ENCODE data around the gene NDUFB2. TPM values are rescaled to one million over a fixed set of nuclear protein-coding genes. Genes with fewer than 3 reads are reported as not detected.

NDUFB2 gene
- total RNA-seq, 3 donors from 2014 or later (not counting 1 experiment from before 2014, with no cell fraction given) = 152 to 177 (median 177) TPM

GRCh38 chr7:140714331-140715040 lies 18.0 kb downstream of the NDUFB2 start:
- 50% methylated on average over 10 of the region's 10 CpGs for WGBS (ENCODE audit: insufficient coverage)
- H3K27ac Mint-ChIP-seq = peak overlapping the region; percentile 70 to 80
- H3K9me3 ChIP-seq (ENCODE audit: control insufficient read depth, insufficient read depth, low read length) = no peaks in the 10 kb centered on the region
- peak overlapping the region; percentile 75 for H3K27ac ChIP-seq (ENCODE audit: low read length)
- DNase-seq (peak in 1 of 2 donors; percentile 48), ATAC-seq (peak; percentile 94 to 99 (median 98))
- no peaks in the 10 kb centered on the region for H3K27me3 Mint-ChIP-seq (ENCODE audit: low read depth in 2 of 2)
- no peaks in the 10 kb centered on the region for H3K27me3 ChIP-seq (ENCODE audit: control insufficient read depth, insufficient read depth, low read length)
- intact Hi-C loops (cut with micrococcal nuclease) = loop anchor here (5.0 kb wide), 1 partner anchor 298 kb away; the partner anchor contains the start of gene MRPS33
- peak overlapping the region; percentile 78 for H3K4me3 Mint-ChIP-seq
- no peaks in the 10 kb centered on the region for H3K36me3 Mint-ChIP-seq
- peaks cover 22% of the 10 kb centered on the region for H3K4me1 ChIP-seq (ENCODE audit: control insufficient read depth, insufficient read depth, low read length)
- H3K36me3 ChIP-seq (ENCODE audit: control insufficient read depth, insufficient read depth, low read length) = no peaks in the 10 kb centered on the region
- peaks cover 42 to 46% of the 10 kb centered on the region in 2 donors for H3K4me1 Mint-ChIP-seq
- H3K9me3 Mint-ChIP-seq = no peaks in the 10 kb centered on the region
- no peak overlapping the region for H3K4me3 ChIP-seq (ENCODE audit: low read length)
- no peak for TF ChIP-seq CTCF (IDR thresholded peaks at IDR 0.05)

DNA sequence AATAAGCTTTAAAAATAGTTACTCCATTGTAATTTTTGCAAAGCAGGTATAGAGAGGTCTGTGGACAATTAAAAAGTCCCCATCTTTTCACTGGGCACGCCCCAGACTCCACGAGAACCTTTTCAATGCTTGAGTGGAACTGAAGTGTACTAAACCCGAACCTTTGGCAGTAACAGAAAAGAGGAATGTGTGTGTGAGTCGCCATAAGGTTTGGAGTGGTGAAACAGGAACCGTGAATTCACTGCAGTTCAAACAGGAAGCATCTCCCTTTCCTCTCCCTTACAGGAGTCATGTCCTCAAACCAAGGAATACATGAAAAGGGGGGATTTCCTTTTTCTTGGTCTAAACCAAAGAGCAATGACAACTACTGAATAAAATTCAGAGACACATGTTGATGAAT lies 23.2 kb downstream of the NDUFB2 start:
- intact Hi-C loops (cut with micrococcal nuclease) = loop anchor here (5.0 kb wide), 1 partner anchor 293 kb away; the partner anchor contains the start of gene MRPS33
- Mint-ChIP-seq H3K4me3 (no peak overlapping the region), H3K9me3 (no peaks in the 10 kb centered on the region), H3K27me3 (ENCODE audit: low read depth in 2 of 2) (no peaks in the 10 kb centered on the region), H3K27ac (peak overlapping the region in 1 of 2 donors; percentile 31), H3K4me1 (peaks cover 36 to 51% of the 10 kb centered on the region in 2 donors), H3K36me3 (no peaks in the 10 kb centered on the region)
- Histone ChIP-seq H3K27me3 (ENCODE audit: control insufficient read depth, insufficient read depth, low read length) (no peaks in the 10 kb centered on the region), H3K36me3 (ENCODE audit: control insufficient read depth, insufficient read depth, low read length) (no peaks in the 10 kb centered on the region), H3K27ac (ENCODE audit: low read length) (no peak overlapping the region), H3K4me3 (ENCODE audit: low read length) (no peak overlapping the region), H3K9me3 (ENCODE audit: control insufficient read depth, insufficient read depth, low read length) (no peaks in the 10 kb centered on the region), H3K4me1 (ENCODE audit: control insufficient read depth, insufficient read depth, low read length) (peaks cover 12% of the 10 kb centered on the region)
- ATAC-seq (no peak), DNase-seq (no peak)
- WGBS (ENCODE audit: insufficient coverage) = 46% methylated on average over 5 of the region's 5 CpGs
- TF ChIP-seq CTCF (IDR thresholded peaks at IDR 0.05) = no peak

GRCh38 chr7:140722254-140722653 lies 25.7 kb downstream of the NDUFB2 start:
- Mint-ChIP-seq H3K27me3 (ENCODE audit: low read depth in 2 of 2) (no peaks in the 10 kb centered on the region), H3K27ac (no peak overlapping the region), H3K4me1 (peaks cover 29 to 33% of the 10 kb centered on the region in 2 donors), H3K9me3 (no peaks in the 10 kb centered on the region), H3K36me3 (no peaks in the 10 kb centered on the region), H3K4me3 (no peak overlapping the region)
- no peaks in the 10 kb centered on the region for H3K36me3 ChIP-seq (ENCODE audit: control insufficient read depth, insufficient read depth, low read length)
- H3K27me3 ChIP-seq (ENCODE audit: control insufficient read depth, insufficient read depth, low read length) = no peaks in the 10 kb centered on the region
- no peak for ATAC-seq
- no peak for DNase-seq
- intact Hi-C loops (cut with micrococcal nuclease) = no loop called here
- no peak for TF ChIP-seq CTCF (IDR thresholded peaks at IDR 0.05)
- no CpG with 5 or more reads among the region's 1 CpG for WGBS (ENCODE audit: insufficient coverage)
- no peak overlapping the region for H3K27ac ChIP-seq (ENCODE audit: low read length)
- H3K4me3 ChIP-seq (ENCODE audit: low read length) = no peak overlapping the region
- no peaks in the 10 kb centered on the region for H3K9me3 ChIP-seq (ENCODE audit: control insufficient read depth, insufficient read depth, low read length)
- peaks cover 3% of the 10 kb centered on the region for H3K4me1 ChIP-seq (ENCODE audit: control insufficient read depth, insufficient read depth, low read length)
